MM.1S (cell line): ENCODE measurements around the gene PPHLN1.

Source experiments
- DNase-seq: peaks from one replicate; pipeline ENCODE4 v3.0.0-alpha.2; 2015
- H2AFZ ChIP-seq: fragments of 300-600 bp; sonication (generic); 2 replicates; pipeline ENCODE4 v1.6.0; 2016; ENCODE audit warnings: antibody characterized with exemption, low read length
- H3F3A ChIP-seq: fragments of 300-600 bp; sonication (generic); 2 replicates; pipeline ENCODE4 v1.6.1; 2016; ENCODE audit warnings: mild to moderate bottlenecking, antibody characterized with exemption, low read length, moderate library complexity, mixed read lengths; ENCODE audit not compliant: insufficient read depth
- H3K27ac ChIP-seq: fragments of 300-600 bp; sonication (generic); 2 replicates; pipeline ENCODE4 v1.5.1; 2016; ENCODE audit warnings: mild to moderate bottlenecking, low read length
- H3K27me3 ChIP-seq: fragments of 300-600 bp; sonication (generic); replicated peaks from 2 replicates; pipeline ENCODE4 v1.6.0; 2016; ENCODE audit warnings: low read length; ENCODE audit not compliant: insufficient read depth
- H3K36me3 ChIP-seq: fragments of 300-600 bp; sonication (generic); replicated peaks from 2 replicates; pipeline ENCODE4 v1.6.1; 2016; ENCODE audit warnings: mild to moderate bottlenecking, low read length, mixed read lengths; ENCODE audit not compliant: insufficient read depth
- H3K4me1 ChIP-seq: fragments of 300-600 bp; sonication (generic); 2 replicates; pipeline ENCODE4 v1.6.1; 2016; ENCODE audit warnings: low read length, mixed read lengths
- H3K4me2 ChIP-seq: fragments of 300-600 bp; sonication (generic); 2 replicates; pipeline ENCODE4 v1.6.0; 2016; ENCODE audit warnings: low read depth, low read length
- H3K4me3 ChIP-seq: fragments of 300-600 bp; sonication (generic); 2 replicates; pipeline ENCODE4 v1.5.1; 2016; ENCODE audit warnings: low read length, mixed read lengths
- H3K79me2 ChIP-seq: fragments of 300-600 bp; sonication (generic); 2 replicates; pipeline ENCODE4 v1.6.1; 2016; ENCODE audit warnings: mixed run types, low read length, mixed read lengths
- H3K9ac ChIP-seq: fragments of 300-600 bp; sonication (generic); 2 replicates; pipeline ENCODE4 v1.6.1; 2016; ENCODE audit warnings: low read length, mixed read lengths
- H3K9me2 ChIP-seq: fragments of 300-600 bp; sonication (generic); replicated peaks from 2 replicates; pipeline ENCODE4 v1.6.1; 2016; ENCODE audit warnings: mild to moderate bottlenecking, low read length, mixed read lengths; ENCODE audit not compliant: insufficient read depth
- H3K9me3 ChIP-seq: fragments of 300-600 bp; sonication (generic); replicated peaks from 2 replicates; pipeline ENCODE4 v1.6.1; 2016; ENCODE audit warnings: mild to moderate bottlenecking, low read length, mixed read lengths; ENCODE audit not compliant: insufficient read depth
- H4K20me1 ChIP-seq: fragments of 300-600 bp; sonication (generic); 2 replicates; pipeline ENCODE4 v1.6.1; 2016; ENCODE audit warnings: mild to moderate bottlenecking, low read length, moderate library complexity, mixed read lengths; ENCODE audit not compliant: insufficient read depth
- EZH2 ChIP-seq: fragments of 300-600 bp; sonication (generic); optimal IDR thresholded peaks from 2 replicates; pipeline ENCODE3; 2017; ENCODE audit warnings: low read depth, mild to moderate bottlenecking, antibody characterized with exemption, low read length, mixed read lengths
- EZH2phosphoT487 ChIP-seq: fragments of 300-600 bp; sonication (generic); IDR thresholded peaks from 2 replicates; pipeline ENCODE4 v1.6.1; 2018; ENCODE audit warnings: antibody characterized with exemption, low read length
- TF ChIP-seq, protein P1 (sequence below): fragments of 300-600 bp; sonication (generic); IDR thresholded peaks from 2 replicates; pipeline ENCODE4 v1.5.1; 2016; ENCODE audit warnings: antibody characterized with exemption, low read length, mixed read lengths

Gene PPHLN1

DNA sequence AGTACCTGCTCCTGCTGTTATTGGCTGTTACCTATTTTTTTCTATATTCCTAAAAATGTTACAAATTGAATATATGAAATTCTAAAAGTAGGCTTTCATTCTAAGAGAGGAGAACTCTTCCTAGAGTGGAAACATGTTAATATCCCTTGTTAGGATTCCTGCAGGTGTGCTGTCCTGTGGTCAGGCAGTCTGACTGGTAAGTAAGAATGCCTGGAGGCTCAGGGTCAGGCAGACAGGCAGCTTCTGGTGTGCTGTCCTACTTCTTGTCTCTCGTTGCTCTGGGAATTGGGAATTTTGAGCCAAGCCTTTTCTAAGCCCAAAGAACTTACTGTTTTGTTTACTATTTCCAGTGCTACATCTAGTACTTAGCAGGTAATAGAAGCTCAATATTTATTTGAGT is 10.3 kb downstream of the PPHLN1 start:
- TF ChIP-seq EZH2phosphoT487 (no peak), EZH2 (no peak)
- TF ChIP-seq, protein P1, sequence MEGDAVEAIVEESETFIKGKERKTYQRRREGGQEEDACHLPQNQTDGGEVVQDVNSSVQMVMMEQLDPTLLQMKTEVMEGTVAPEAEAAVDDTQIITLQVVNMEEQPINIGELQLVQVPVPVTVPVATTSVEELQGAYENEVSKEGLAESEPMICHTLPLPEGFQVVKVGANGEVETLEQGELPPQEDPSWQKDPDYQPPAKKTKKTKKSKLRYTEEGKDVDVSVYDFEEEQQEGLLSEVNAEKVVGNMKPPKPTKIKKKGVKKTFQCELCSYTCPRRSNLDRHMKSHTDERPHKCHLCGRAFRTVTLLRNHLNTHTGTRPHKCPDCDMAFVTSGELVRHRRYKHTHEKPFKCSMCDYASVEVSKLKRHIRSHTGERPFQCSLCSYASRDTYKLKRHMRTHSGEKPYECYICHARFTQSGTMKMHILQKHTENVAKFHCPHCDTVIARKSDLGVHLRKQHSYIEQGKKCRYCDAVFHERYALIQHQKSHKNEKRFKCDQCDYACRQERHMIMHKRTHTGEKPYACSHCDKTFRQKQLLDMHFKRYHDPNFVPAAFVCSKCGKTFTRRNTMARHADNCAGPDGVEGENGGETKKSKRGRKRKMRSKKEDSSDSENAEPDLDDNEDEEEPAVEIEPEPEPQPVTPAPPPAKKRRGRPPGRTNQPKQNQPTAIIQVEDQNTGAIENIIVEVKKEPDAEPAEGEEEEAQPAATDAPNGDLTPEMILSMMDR = no peak
- Histone ChIP-seq H3K27ac (no peak overlapping the region), H3K9ac (no peak overlapping the region), H3K27me3 (no peaks in the 10 kb centered on the region), H3K9me2 (no peaks in the 10 kb centered on the region), H3K4me2 (no peak overlapping the region), H3K36me3 (peaks cover 8% of the 10 kb centered on the region; the same call in 1 of the 2 replicates), H3F3A (no peaks in the 10 kb centered on the region), H4K20me1 (peaks cover 10% of the 10 kb centered on the region; the same call in 1 of the 2 replicates), H3K9me3 (no peaks in the 10 kb centered on the region), H3K79me2 (peaks cover 90% of the 10 kb centered on the region), H3K4me3 (no peak overlapping the region), H3K4me1 (no peaks in the 10 kb centered on the region), H2AFZ (no peak overlapping the region)
- no peak for DNase-seq

DNA sequence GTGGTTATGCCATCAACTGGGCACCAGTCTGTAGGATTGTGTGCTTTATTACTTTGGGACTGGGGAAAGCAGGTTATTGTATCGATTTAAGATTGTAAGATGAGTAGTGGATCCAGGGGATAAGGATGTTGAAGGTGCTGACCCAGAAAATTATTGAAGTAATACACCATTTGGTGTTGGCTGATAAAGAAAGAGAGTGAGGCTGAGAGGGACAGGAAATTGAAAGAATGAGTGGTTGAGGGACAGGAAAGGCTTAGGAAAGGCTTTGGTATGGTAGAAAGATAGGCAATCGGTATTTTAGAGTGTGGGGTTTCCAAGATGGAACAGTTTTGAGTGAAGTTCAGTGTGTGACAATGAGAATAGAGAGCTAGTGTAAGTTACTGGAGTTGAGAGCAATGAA is 12.3 kb downstream of the PPHLN1 start:
- Histone ChIP-seq H3K4me1 (no peaks in the 10 kb centered on the region), H3K79me2 (peaks cover 88% of the 10 kb centered on the region), H3K9me3 (no peaks in the 10 kb centered on the region), H3K36me3 (peaks cover 8% of the 10 kb centered on the region; the same call in 1 of the 2 replicates), H3K27me3 (no peaks in the 10 kb centered on the region), H3K4me2 (no peak overlapping the region), H3K4me3 (no peak overlapping the region), H3K9ac (no peak overlapping the region), H3K27ac (no peak overlapping the region), H3F3A (no peaks in the 10 kb centered on the region), H2AFZ (no peak overlapping the region), H3K9me2 (no peaks in the 10 kb centered on the region), H4K20me1 (peaks cover 10% of the 10 kb centered on the region; the same call in 1 of the 2 replicates)
- DNase-seq = no peak
- TF ChIP-seq, protein P1 = no peak
- TF ChIP-seq EZH2phosphoT487 = no peak
- no peak for TF ChIP-seq EZH2

- TF ChIP-seq, protein P1 = no peak
- no peak for TF ChIP-seq EZH2phosphoT487
- TF ChIP-seq EZH2 = no peak
- no peaks in the 10 kb centered on the region for H3K4me1 ChIP-seq
- no peak overlapping the region for H3K4me2 ChIP-seq
- no peak overlapping the region for H3K27ac ChIP-seq
- peaks cover 88% of the 10 kb centered on the region for H3K79me2 ChIP-seq
- no peaks in the 10 kb centered on the region for H4K20me1 ChIP-seq
- H3F3A ChIP-seq = no peaks in the 10 kb centered on the region
- H2AFZ ChIP-seq = no peak overlapping the region
- H3K9ac ChIP-seq = no peak overlapping the region
- H3K9me3 ChIP-seq = no peaks in the 10 kb centered on the region
- no peak overlapping the region for H3K4me3 ChIP-seq
- no peaks in the 10 kb centered on the region for H3K9me2 ChIP-seq
- DNase-seq = no peak
- H3K36me3 ChIP-seq = no peaks in the 10 kb centered on the region
- no peaks in the 10 kb centered on the region for H3K27me3 ChIP-seq
Measured at GRCh38 chr12:42342028-42342427, 16.1 kb downstream of the PPHLN1 start.
